ENCODE data around the gene EOMES. TPM values are rescaled to one million over a fixed set of nuclear protein-coding genes. Genes with fewer than 3 reads are reported as not detected.

The EOMES gene
- total RNA-seq, 2 donors from 2014 or later: 0.63 to 4.6 TPM

- H3K36me3 ChIP-seq: no peaks in the 10 kb centered on the region
- H3K27ac ChIP-seq: no peak overlapping the region
- no peak for DNase-seq (ENCODE audit: low spot score)
- TF ChIP-seq, protein P1, sequence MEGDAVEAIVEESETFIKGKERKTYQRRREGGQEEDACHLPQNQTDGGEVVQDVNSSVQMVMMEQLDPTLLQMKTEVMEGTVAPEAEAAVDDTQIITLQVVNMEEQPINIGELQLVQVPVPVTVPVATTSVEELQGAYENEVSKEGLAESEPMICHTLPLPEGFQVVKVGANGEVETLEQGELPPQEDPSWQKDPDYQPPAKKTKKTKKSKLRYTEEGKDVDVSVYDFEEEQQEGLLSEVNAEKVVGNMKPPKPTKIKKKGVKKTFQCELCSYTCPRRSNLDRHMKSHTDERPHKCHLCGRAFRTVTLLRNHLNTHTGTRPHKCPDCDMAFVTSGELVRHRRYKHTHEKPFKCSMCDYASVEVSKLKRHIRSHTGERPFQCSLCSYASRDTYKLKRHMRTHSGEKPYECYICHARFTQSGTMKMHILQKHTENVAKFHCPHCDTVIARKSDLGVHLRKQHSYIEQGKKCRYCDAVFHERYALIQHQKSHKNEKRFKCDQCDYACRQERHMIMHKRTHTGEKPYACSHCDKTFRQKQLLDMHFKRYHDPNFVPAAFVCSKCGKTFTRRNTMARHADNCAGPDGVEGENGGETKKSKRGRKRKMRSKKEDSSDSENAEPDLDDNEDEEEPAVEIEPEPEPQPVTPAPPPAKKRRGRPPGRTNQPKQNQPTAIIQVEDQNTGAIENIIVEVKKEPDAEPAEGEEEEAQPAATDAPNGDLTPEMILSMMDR (IDR thresholded peaks at IDR 0.05): no peak
- no peak overlapping the region for H3K4me3 ChIP-seq
- peaks cover 20 to 55% of the 10 kb centered on the region in 2 donors for H3K4me1 ChIP-seq (ENCODE audit: control insufficient read depth in 1 of 2, low read depth in 2 of 2)
- no peaks in the 10 kb centered on the region for H3K9me3 ChIP-seq
- peaks cover 27% of the 10 kb centered on the region for H3K27me3 ChIP-seq (replicated peaks; ENCODE audit: insufficient read depth)
- ATAC-seq (ENCODE audit: insufficient number of reproducible peaks, low FRiP score, low read depth): no peak
Measured at GRCh38 chr3:27726240-27726639, 4.1 kb upstream of the EOMES start.

DNA sequence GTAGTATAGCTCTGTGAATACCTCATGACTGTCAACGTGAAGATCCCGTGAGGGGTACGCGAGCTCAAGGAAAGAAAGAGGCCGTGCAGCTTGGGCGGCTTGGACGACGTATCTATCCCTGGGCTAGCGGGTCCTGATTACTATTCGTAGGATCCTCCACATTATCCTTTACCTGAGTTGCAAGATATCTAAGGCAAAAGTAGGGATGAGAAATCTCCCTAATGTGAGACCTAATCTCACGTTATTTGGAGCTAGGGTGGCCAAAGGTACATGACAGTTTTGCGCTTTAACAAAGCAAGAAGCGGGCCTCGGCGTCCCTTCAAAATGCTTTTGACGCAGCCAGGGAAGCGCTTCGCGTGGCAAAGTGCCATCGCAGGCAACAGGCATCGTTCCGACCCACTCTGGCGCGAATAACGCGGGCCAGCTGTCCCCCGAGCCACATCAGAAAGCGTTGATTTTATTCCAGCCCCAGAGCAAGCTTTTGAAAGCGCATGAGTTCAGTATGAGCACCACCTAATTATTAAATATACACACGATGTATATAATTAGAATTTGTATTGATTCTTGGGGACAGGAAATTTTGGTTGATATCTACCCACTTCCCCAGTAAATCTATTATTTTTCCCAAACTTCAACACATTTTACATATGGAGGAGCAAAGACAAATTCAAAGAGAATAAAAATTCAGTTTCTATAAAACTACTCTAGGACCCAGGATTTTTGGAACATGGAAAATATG is 2.5 kb upstream of the EOMES start:
- ATAC-seq (ENCODE audit: insufficient number of reproducible peaks, low FRiP score, low read depth) (no peak), DNase-seq (ENCODE audit: low spot score) (no peak)
- Histone ChIP-seq H3K4me1 (ENCODE audit: control insufficient read depth in 1 of 2, low read depth in 2 of 2) (peaks cover 15 to 53% of the 10 kb centered on the region in 2 donors), H3K4me3 (no peak overlapping the region), H3K27ac (no peak overlapping the region), H3K9me3 (no peaks in the 10 kb centered on the region), H3K27me3 (replicated peaks; ENCODE audit: insufficient read depth) (peaks cover 27% of the 10 kb centered on the region), H3K36me3 (no peaks in the 10 kb centered on the region)
- TF ChIP-seq, protein P1 (IDR thresholded peaks at IDR 0.05): no peak

DNA sequence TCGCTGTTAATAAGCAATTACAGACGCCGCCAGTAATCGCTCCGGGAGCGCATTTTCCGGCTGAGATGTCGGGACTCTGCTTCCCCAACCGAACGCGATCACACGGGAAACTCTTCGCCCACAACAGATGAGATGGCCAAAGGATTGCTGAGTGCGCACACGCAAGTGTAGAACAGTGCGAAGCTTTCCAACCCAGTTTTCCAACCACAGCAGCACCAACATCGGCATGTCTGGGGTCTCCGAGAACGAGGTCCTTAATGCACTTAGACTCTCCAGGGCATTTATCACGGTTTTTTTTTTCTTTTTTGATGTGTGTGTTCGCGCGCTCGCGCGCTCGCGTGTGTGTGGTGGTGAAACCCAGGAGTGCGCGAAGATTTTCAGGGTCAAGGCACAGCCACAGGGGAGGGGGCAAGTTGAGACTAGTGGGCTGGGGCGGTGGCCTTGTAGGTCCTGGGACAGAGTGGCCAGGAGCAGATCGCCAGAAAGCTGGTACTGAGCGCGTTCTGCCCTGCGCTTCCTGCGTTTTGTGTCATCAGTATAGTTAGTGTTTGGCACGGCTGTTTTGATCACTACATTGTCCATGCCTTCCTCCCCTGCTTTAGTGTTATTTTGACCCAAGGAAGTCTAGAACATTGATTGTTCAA is 1.8 kb upstream of the EOMES start:
- Histone ChIP-seq H3K27me3 (replicated peaks; ENCODE audit: insufficient read depth) (peaks cover 20% of the 10 kb centered on the region), H3K4me1 (ENCODE audit: control insufficient read depth in 1 of 2, low read depth in 2 of 2) (peaks cover 14 to 47% of the 10 kb centered on the region in 2 donors), H3K9me3 (no peaks in the 10 kb centered on the region), H3K4me3 (peak overlapping the region; percentile 68), H3K36me3 (no peaks in the 10 kb centered on the region), H3K27ac (no peak overlapping the region)
- TF ChIP-seq, protein P1 (IDR thresholded peaks at IDR 0.05): no peak
- ATAC-seq (ENCODE audit: insufficient number of reproducible peaks, low FRiP score, low read depth) (no peak), DNase-seq (ENCODE audit: low spot score) (no peak)

GRCh38 chr3:27723456-27723814 is 1.3 kb upstream of the EOMES start:
- TF ChIP-seq, protein P1 (IDR thresholded peaks at IDR 0.05): no peak
- Histone ChIP-seq H3K4me1 (ENCODE audit: control insufficient read depth in 1 of 2, low read depth in 2 of 2) (peaks cover 14 to 43% of the 10 kb centered on the region in 2 donors), H3K36me3 (no peaks in the 10 kb centered on the region), H3K9me3 (no peaks in the 10 kb centered on the region), H3K4me3 (peak overlapping the region; percentile 68), H3K27me3 (replicated peaks; ENCODE audit: insufficient read depth) (peaks cover 15% of the 10 kb centered on the region), H3K27ac (no peak overlapping the region)
- ATAC-seq (ENCODE audit: insufficient number of reproducible peaks, low FRiP score, low read depth) (no peak), DNase-seq (ENCODE audit: low spot score) (no peak)

DNA sequence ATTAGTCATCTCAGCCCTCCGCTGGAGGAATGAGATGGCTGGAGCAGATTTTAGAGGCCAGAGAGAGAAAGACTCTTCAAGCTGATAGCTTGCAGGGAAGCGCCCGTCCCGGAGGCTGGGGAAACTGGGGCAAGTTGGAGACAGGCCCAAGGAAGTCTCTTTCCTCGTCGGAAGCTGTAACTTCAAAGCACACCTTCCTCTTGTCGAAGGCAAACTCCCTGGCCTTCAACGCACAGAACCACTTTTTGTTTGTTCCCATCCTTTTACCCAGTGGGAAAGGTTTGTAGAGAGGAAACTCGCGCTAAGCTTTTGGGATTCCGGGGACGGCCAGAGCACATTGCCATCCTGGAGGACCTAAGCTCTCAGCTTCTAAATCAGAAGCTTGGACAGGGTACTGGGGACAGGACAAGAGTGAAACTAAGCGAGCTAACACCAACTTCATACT is 900 bp upstream of the EOMES start:
- Histone ChIP-seq H3K9me3 (no peaks in the 10 kb centered on the region), H3K4me1 (ENCODE audit: control insufficient read depth in 1 of 2, low read depth in 2 of 2) (peaks cover 14 to 39% of the 10 kb centered on the region in 2 donors), H3K27ac (no peak overlapping the region), H3K27me3 (replicated peaks; ENCODE audit: insufficient read depth) (peaks cover 11% of the 10 kb centered on the region), H3K4me3 (peak overlapping the region; percentile 68), H3K36me3 (no peaks in the 10 kb centered on the region)
- no peak for DNase-seq (ENCODE audit: low spot score)
- TF ChIP-seq, protein P1 (IDR thresholded peaks at IDR 0.05): no peak
- ATAC-seq (ENCODE audit: insufficient number of reproducible peaks, low FRiP score, low read depth): no peak

Data from thoracic aorta (tissue), 2 donors.